A673 (cell line): ENCODE results near the gene SCAI.

Source experiments
- EZH2 ChIP-seq: fragments of 200-600 bp; sonication (generic); IDR thresholded peaks from 2 replicates; pipeline ENCODE4 v1.6.1; 2017; ENCODE audit warnings: borderline replicate concordance, low read depth, mild to moderate bottlenecking, mixed read lengths, antibody characterized with exemption, low read length; ENCODE audit not compliant: poor library complexity, severe bottlenecking
- TF ChIP-seq, protein P1 (sequence below): fragments of 300-800, 200-600 bp; sonication (generic); conservative IDR thresholded peaks from 2 replicates; pipeline ENCODE4 v1.5.1; 2017; ENCODE audit warnings: low read depth, mild to moderate bottlenecking, antibody characterized with exemption, low read length, moderate library complexity, mixed read lengths

DNA sequence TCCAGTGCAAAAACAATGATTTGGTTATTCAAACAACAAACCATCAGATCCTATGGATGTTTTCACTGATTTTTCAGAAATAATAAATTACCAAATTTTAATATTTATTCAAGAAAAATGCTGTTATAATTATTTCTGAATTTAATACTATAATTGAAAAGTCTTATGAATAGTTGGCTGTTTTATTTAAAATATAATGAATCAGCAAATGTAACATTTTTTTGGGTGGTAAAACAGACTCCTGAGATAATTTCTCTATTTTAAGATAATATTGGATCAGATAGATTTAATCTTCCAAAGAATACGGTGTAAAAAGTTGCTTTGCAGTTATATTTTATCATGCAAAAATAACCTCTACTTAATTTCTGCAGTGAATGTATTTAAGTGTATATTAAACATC is 197.2 kb downstream of the SCAI start:
- TF ChIP-seq, protein P1, sequence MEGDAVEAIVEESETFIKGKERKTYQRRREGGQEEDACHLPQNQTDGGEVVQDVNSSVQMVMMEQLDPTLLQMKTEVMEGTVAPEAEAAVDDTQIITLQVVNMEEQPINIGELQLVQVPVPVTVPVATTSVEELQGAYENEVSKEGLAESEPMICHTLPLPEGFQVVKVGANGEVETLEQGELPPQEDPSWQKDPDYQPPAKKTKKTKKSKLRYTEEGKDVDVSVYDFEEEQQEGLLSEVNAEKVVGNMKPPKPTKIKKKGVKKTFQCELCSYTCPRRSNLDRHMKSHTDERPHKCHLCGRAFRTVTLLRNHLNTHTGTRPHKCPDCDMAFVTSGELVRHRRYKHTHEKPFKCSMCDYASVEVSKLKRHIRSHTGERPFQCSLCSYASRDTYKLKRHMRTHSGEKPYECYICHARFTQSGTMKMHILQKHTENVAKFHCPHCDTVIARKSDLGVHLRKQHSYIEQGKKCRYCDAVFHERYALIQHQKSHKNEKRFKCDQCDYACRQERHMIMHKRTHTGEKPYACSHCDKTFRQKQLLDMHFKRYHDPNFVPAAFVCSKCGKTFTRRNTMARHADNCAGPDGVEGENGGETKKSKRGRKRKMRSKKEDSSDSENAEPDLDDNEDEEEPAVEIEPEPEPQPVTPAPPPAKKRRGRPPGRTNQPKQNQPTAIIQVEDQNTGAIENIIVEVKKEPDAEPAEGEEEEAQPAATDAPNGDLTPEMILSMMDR, result no peak
- TF ChIP-seq EZH2, result no peak
